ENCODE measurements around the gene RNF111.

The RNF111 gene

GRCh38 chr15:58987491-58988005 lies at the start of gene RNF111:
TSS of gene RNF111 (plus strand) at chr15:58987663. CDS start at chr15:59030823, 43,160 bp downstream.
- no peak for TF ChIP-seq CTCF (IDR thresholded peaks at IDR 0.05; ENCODE audit: low read depth, low read length)
- H3K4me3 ChIP-seq (ENCODE audit: low read depth, low read length): peak within 1 kb of the TSS; percentile 99

GRCh38 chr15:58947179-58947578 lies 40.3 kb upstream of the RNF111 start:
- no peak overlapping the region for H3K4me3 ChIP-seq (ENCODE audit: low read depth, low read length)
- TF ChIP-seq CTCF (IDR thresholded peaks at IDR 0.05; ENCODE audit: low read depth, low read length): no peak

- no peak for TF ChIP-seq CTCF (IDR thresholded peaks at IDR 0.05; ENCODE audit: low read depth, low read length)
- H3K4me3 ChIP-seq (ENCODE audit: low read depth, low read length): no peak overlapping the region
Measured at GRCh38 chr15:58951388-58952007, 36.0 kb upstream of the RNF111 start.

- no peak for TF ChIP-seq CTCF (IDR thresholded peaks at IDR 0.05; ENCODE audit: low read depth, low read length)
- no peak overlapping the region for H3K4me3 ChIP-seq (ENCODE audit: low read depth, low read length)
Measured at GRCh38 chr15:58952751-58953150, 34.7 kb upstream of the RNF111 start.

- peak; percentile 75 for TF ChIP-seq CTCF (IDR thresholded peaks at IDR 0.05; ENCODE audit: low read depth, low read length)
- no peak overlapping the region for H3K4me3 ChIP-seq (ENCODE audit: low read depth, low read length)
Measured at GRCh38 chr15:58957101-58957973, 30.1 kb upstream of the RNF111 start.

GRCh38 chr15:58958811-58959210 lies 28.7 kb upstream of the RNF111 start:
- TF ChIP-seq CTCF (IDR thresholded peaks at IDR 0.05; ENCODE audit: low read depth, low read length): no peak
- no peak overlapping the region for H3K4me3 ChIP-seq (ENCODE audit: low read depth, low read length)

- H3K4me3 ChIP-seq (ENCODE audit: low read depth, low read length): no peak overlapping the region
- TF ChIP-seq CTCF (IDR thresholded peaks at IDR 0.05; ENCODE audit: low read depth, low read length): no peak
Measured at GRCh38 chr15:58962136-58962535, 25.3 kb upstream of the RNF111 start.
